RWPE1 (cell line): ENCODE measurements around the gene PGAM4.
A peak's percentile ranks its signal among the peaks of the same experiment; 100 is the strongest.

Source experiments
- CTCF ChIA-PET: fragments of 350-600 bp; sonication (Branson Sonifier 250); formaldehyde crosslinking; extraction: SDS; loops from one replicate; lab custom pipeline; 2021; lab: Yijun Ruan, JAX
- POLR2A ChIA-PET: fragments of 400-600 bp; formaldehyde crosslinking; extraction: SDS; loops from one replicate; lab custom pipeline; 2020; ENCODE audit warnings: antibody characterized with exemption; ENCODE audit not compliant: low non-redundant PET; lab: Yijun Ruan, JAX
- DNase-seq: peaks from one replicate; pipeline ENCODE4 v3.0.0; 2012; ENCODE audit warnings: low spot score
- H3K27ac ChIP-seq: fragments of 450-650 bp; 2 replicates; pipeline ENCODE4 v1.5.1; 2017
- CTCF ChIP-seq: fragments of 450-650 bp; conservative IDR thresholded peaks from 2 replicates; pipeline ENCODE4 v1.5.1; 2017; ENCODE audit warnings: low read depth, mild to moderate bottlenecking

PGAM4 gene

GRCh38 chrX:77937291-77937690, 32.1 kb downstream of the PGAM4 start:
- H3K27ac ChIP-seq = no peak overlapping the region
- ChIA-PET POLR2A (no interaction called here), CTCF (no interaction called here)
- TF ChIP-seq CTCF = no peak
- DNase-seq = peak; percentile 8

DNA sequence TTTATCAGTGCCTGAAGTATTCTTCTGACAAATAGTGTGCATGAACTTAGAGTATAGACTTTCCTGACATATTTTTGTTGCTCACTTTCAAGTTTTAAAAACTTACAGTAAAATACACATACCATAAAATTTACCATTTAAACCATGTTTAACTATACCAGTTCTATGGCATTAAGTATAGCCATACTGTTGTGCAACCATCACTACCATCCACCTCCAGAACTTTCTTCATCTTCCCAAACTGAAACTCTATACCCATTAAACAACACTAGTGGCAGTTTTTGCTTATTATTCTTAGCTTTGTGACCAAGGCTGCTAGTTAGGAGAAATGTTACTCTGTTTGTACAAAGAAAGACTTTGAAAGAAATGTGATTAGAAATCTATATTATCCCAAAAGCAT, 33.1 kb downstream of the PGAM4 start:
- TF ChIP-seq CTCF = no peak
- CTCF ChIA-PET = no interaction called here
- H3K27ac ChIP-seq = no peak overlapping the region
- DNase-seq = no peak
- POLR2A ChIA-PET = no interaction called here

DNA sequence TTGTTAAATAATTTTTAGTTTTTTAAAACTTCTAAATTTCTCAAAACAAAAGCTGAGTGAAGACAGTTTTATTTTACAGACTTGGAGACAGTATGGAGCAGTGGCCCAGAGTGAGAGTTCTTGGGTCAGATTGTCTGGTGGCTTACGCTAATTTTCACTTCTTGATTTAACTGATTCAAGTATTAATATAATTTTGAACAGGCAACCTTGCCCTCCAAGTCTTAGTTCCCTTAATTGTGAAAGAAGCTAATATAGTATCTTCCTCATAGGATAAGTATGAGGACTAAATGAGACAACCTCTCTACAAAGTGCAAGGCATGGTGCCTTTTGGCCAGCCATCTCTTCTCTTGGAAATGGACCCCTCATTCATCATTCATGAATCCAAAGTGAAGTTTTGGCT, 33.6 kb downstream of the PGAM4 start:
- ChIA-PET CTCF (no interaction called here), POLR2A (no interaction called here)
- DNase-seq = no peak
- TF ChIP-seq CTCF = no peak
- H3K27ac ChIP-seq = no peak overlapping the region

GRCh38 chrX:77930581-77930980, 38.9 kb downstream of the PGAM4 start:
- no peak for TF ChIP-seq CTCF
- no peak for DNase-seq
- CTCF ChIA-PET = no interaction called here
- H3K27ac ChIP-seq = no peak overlapping the region
- POLR2A ChIA-PET = no interaction called here

DNA sequence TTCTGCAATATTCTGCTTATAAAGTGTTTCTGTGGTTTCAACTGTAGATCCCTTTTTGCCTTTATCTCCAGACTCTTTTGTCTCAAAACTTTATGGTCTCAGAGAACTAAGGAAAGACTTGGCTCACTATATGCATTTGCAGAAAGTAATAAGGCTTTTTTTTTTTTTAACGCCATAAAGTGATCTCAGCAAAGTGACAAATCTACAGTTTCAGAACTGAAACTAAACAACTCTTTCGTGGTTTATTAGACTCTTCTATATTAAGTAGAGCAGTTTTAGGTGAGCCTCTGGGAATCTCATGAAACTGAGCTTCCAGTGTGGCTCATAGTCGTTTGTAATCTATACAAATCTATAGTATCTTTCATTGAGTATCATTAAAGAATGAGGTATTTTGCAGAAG, 43.7 kb downstream of the PGAM4 start:
- no peak for TF ChIP-seq CTCF
- POLR2A ChIA-PET = no interaction called here
- H3K27ac ChIP-seq = no peak overlapping the region
- no peak for DNase-seq
- CTCF ChIA-PET = no interaction called here

DNA sequence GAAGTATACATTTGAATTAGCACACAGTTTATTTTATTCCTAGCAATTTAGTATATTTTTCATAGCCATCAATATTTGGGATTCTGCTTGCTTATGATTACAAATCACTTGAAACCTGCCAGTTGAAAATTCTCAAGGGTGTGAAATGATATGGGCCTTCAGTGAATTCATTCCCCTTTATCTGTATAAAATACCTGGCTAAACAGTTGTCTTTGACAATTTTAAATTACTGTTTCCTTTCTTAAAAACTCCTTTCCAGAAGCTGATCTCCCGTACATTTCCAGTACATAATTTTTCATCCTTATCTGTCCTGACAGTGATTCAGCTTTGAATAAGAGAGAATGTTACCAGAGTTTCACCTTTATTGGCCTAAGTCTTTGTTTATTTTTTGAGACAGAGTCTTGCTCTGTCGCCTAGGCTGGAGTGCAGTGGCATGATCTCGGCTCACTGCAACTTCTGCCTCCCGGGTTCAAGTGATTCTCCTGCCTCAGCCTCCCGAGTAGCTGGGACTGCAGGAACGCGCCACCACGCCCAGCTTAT, 45.0 kb downstream of the PGAM4 start:
- ChIA-PET POLR2A (no interaction called here), CTCF (no interaction called here)
- TF ChIP-seq CTCF = no peak
- no peak for DNase-seq
- H3K27ac ChIP-seq = no peak overlapping the region
